Measurements from ENCODE around the gene KCNN2. TPM values are rescaled to one million over a fixed set of nuclear protein-coding genes. Genes with fewer than 3 reads are reported as not detected.

KCNN2 gene
- total RNA-seq, 1 donor from 2014 or later = not detected

- no peaks in the 10 kb centered on the region for H3K36me3 ChIP-seq (ENCODE audit: control insufficient read depth, insufficient read depth, low read length)
- DNase-seq (ENCODE audit: low read depth) (no peak), FAIRE-seq (no peak)
- no peaks in the 10 kb centered on the region for H3K27me3 ChIP-seq (ENCODE audit: control insufficient read depth, insufficient read depth, low read length)
- no peak overlapping the region for H3K4me3 ChIP-seq (ENCODE audit: low read depth, low read length)
- TF ChIP-seq, protein P1, sequence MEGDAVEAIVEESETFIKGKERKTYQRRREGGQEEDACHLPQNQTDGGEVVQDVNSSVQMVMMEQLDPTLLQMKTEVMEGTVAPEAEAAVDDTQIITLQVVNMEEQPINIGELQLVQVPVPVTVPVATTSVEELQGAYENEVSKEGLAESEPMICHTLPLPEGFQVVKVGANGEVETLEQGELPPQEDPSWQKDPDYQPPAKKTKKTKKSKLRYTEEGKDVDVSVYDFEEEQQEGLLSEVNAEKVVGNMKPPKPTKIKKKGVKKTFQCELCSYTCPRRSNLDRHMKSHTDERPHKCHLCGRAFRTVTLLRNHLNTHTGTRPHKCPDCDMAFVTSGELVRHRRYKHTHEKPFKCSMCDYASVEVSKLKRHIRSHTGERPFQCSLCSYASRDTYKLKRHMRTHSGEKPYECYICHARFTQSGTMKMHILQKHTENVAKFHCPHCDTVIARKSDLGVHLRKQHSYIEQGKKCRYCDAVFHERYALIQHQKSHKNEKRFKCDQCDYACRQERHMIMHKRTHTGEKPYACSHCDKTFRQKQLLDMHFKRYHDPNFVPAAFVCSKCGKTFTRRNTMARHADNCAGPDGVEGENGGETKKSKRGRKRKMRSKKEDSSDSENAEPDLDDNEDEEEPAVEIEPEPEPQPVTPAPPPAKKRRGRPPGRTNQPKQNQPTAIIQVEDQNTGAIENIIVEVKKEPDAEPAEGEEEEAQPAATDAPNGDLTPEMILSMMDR (IDR thresholded peaks at IDR 0.05; ENCODE audit: insufficient read depth, low read length, severe bottlenecking) = no peak
These were observed 105.3 kb downstream of the KCNN2 start for GRCh38 chr5:114467171-114467570.

DNA sequence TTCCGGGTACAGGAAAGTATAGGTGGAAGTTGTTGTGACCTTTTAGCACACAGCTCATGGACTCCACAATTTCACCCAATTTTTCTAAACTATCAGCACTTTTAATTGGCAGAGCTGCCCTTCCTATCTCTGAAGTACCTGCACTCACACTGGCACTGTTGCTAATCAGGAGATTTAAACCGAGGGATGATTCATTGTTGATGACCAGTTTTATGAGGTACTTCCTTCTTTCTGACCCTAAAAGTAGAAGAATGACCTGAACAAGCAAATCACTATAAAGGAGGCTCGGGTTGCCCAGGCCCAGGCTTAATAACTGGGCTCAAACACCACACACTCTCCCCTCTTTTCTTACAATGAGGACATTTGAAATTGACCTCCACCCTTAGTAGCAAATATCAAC, 105.9 kb downstream of the KCNN2 start:
- H3K36me3 ChIP-seq (ENCODE audit: control insufficient read depth, insufficient read depth, low read length) = no peaks in the 10 kb centered on the region
- H3K27me3 ChIP-seq (ENCODE audit: control insufficient read depth, insufficient read depth, low read length) = no peaks in the 10 kb centered on the region
- TF ChIP-seq, protein P1 (IDR thresholded peaks at IDR 0.05; ENCODE audit: insufficient read depth, low read length, severe bottlenecking) = no peak
- FAIRE-seq (no peak), DNase-seq (ENCODE audit: low read depth) (peak; percentile 17)
- no peak overlapping the region for H3K4me3 ChIP-seq (ENCODE audit: low read depth, low read length)

DNA sequence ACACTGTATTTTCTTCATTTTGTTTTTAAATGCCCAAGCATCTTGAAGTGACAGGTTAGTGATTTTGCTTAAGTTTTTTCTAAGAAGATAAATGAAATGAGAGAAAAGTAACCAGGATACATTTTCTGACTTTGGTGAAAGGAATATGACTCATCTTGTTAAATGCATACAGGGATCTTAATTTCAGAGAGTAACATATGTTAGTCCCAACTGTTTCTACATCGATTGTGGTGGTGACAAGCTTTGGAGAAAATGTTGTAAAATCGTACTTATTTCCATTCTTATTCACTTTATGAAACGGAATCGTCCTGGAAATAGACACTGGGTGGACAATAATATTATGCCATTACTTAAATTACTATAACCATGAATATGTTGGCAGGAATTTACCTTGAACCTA, 107.5 kb downstream of the KCNN2 start:
- TF ChIP-seq, protein P1 (IDR thresholded peaks at IDR 0.05; ENCODE audit: insufficient read depth, low read length, severe bottlenecking) = no peak
- H3K4me3 ChIP-seq (ENCODE audit: low read depth, low read length) = no peak overlapping the region
- no peaks in the 10 kb centered on the region for H3K36me3 ChIP-seq (ENCODE audit: control insufficient read depth, insufficient read depth, low read length)
- H3K27me3 ChIP-seq (ENCODE audit: control insufficient read depth, insufficient read depth, low read length) = no peaks in the 10 kb centered on the region
- DNase-seq (ENCODE audit: low read depth) (no peak), FAIRE-seq (no peak)

GRCh38 chr5:114471529-114471928, 109.7 kb downstream of the KCNN2 start:
- no peaks in the 10 kb centered on the region for H3K27me3 ChIP-seq (ENCODE audit: control insufficient read depth, insufficient read depth, low read length)
- H3K36me3 ChIP-seq (ENCODE audit: control insufficient read depth, insufficient read depth, low read length) = no peaks in the 10 kb centered on the region
- FAIRE-seq = no peak
- no peak overlapping the region for H3K4me3 ChIP-seq (ENCODE audit: low read depth, low read length)
- no peak for DNase-seq (ENCODE audit: low read depth)
- TF ChIP-seq, protein P1 (IDR thresholded peaks at IDR 0.05; ENCODE audit: insufficient read depth, low read length, severe bottlenecking) = no peak

- no peak for FAIRE-seq
- DNase-seq (ENCODE audit: low read depth) = no peak
- no peaks in the 10 kb centered on the region for H3K36me3 ChIP-seq (ENCODE audit: control insufficient read depth, insufficient read depth, low read length)
- TF ChIP-seq, protein P1 (IDR thresholded peaks at IDR 0.05; ENCODE audit: insufficient read depth, low read length, severe bottlenecking) = no peak
- no peaks in the 10 kb centered on the region for H3K27me3 ChIP-seq (ENCODE audit: control insufficient read depth, insufficient read depth, low read length)
- H3K4me3 ChIP-seq (ENCODE audit: low read depth, low read length) = no peak overlapping the region
These were observed 111.7 kb downstream of the KCNN2 start for GRCh38 chr5:114473541-114473940.

DNA sequence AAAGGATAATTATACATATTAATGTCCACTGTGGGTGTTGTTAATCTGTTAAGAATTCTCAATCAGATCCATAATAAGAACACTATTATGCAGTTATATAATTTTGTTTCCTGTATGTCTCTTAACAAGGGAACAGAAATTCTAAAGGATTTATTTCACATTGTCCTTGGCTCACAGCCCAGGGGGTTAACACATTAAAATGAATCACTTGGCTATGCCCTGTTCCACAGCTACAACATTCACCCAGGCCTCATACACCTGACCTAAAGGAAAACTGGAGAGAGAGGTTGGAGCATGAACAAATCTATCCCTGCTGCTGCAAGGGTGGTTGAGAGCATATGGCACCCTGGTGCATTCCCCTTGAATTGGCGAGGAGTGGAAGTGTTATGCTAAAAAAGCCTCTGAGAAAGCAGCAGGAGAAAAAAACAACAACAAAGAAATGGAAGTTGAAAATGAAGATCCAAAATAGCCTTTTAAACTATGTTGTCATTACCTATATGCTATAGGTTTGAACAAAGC, 116.0 kb downstream of the KCNN2 start:
- DNase-seq (ENCODE audit: low read depth) = no peak
- Histone ChIP-seq H3K27me3 (ENCODE audit: control insufficient read depth, insufficient read depth, low read length) (no peaks in the 10 kb centered on the region), H3K36me3 (ENCODE audit: control insufficient read depth, insufficient read depth, low read length) (no peaks in the 10 kb centered on the region), H3K4me3 (ENCODE audit: low read depth, low read length) (no peak overlapping the region)
- FAIRE-seq = no peak
- TF ChIP-seq, protein P1 (IDR thresholded peaks at IDR 0.05; ENCODE audit: insufficient read depth, low read length, severe bottlenecking) = no peak
